Fibroblast of pulmonary artery (primary cell): ENCODE measurements around the gene CHST8.
"Not testable (repeated sequence)": the region's sequence is repeated elsewhere in the genome, so short reads cannot be mapped to it uniquely, and the experiment has no call there.

Experiments
- DNase-seq: peaks from one replicate; pipeline ENCODE4 v3.0.0-alpha.2; 2010; ENCODE audit warnings: low read depth
- H3K4me3 ChIP-seq: replicated peaks from 2 replicates; pipeline ENCODE4 v1.5.1; 2011; ENCODE audit warnings: low read depth, mild to moderate bottlenecking, control low read depth, low read length, moderate library complexity
- TF ChIP-seq, protein P1 (sequence below): IDR thresholded peaks from 2 replicates; pipeline ENCODE4 v1.5.1; 2011; ENCODE audit warnings: mild to moderate bottlenecking, control low read depth, low read length, inconsistent platforms; ENCODE audit errors: missing control alignments

Gene CHST8

DNA sequence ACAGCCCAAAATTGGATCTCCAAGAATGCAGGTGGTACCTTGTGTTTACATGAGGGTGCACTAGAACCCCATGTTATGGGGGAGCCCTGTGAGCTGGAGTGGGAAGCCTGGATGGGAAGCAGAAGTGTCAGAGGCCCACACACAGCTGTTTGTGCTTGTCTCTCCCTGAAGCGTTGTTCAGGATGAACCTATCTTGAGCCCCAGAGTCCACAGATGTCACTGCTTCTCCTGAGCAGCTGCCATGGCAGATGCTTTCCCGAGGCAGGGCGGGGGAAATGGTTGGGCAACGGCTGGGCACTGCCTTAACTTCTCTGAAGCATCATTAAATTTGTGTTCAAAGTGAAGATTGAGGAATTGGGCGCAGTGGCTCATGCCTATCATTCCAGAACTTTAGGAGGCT is 17.1 kb upstream of the CHST8 start:
- no peak overlapping the region for H3K4me3 ChIP-seq
- no peak for DNase-seq
- TF ChIP-seq, protein P1, sequence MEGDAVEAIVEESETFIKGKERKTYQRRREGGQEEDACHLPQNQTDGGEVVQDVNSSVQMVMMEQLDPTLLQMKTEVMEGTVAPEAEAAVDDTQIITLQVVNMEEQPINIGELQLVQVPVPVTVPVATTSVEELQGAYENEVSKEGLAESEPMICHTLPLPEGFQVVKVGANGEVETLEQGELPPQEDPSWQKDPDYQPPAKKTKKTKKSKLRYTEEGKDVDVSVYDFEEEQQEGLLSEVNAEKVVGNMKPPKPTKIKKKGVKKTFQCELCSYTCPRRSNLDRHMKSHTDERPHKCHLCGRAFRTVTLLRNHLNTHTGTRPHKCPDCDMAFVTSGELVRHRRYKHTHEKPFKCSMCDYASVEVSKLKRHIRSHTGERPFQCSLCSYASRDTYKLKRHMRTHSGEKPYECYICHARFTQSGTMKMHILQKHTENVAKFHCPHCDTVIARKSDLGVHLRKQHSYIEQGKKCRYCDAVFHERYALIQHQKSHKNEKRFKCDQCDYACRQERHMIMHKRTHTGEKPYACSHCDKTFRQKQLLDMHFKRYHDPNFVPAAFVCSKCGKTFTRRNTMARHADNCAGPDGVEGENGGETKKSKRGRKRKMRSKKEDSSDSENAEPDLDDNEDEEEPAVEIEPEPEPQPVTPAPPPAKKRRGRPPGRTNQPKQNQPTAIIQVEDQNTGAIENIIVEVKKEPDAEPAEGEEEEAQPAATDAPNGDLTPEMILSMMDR, result no peak

DNA sequence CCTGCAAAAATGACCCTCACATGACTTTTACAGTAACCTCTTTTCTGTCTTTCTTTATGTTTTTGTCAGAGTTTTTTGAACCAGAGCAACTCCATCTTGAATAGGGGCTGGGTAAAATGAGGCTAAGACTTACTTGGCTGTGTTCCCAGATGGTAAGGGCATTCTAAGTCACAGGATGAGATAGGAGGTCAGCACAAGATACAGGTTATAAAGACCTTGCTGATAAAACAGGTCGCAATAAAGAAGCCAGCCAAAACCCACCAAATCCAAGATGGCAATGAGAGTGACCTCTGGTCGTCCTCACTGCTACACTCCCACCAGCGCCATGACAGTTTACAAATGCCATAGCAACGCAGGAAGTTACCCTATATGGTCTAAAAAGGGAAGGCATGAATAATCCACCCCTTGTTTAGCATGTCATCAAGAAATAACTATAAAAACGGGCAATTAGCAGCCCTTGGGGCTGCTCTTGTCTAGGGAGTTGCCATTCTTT is 15.9 kb upstream of the CHST8 start:
- H3K4me3 ChIP-seq, DNase-seq: not testable (repeated sequence)

DNA sequence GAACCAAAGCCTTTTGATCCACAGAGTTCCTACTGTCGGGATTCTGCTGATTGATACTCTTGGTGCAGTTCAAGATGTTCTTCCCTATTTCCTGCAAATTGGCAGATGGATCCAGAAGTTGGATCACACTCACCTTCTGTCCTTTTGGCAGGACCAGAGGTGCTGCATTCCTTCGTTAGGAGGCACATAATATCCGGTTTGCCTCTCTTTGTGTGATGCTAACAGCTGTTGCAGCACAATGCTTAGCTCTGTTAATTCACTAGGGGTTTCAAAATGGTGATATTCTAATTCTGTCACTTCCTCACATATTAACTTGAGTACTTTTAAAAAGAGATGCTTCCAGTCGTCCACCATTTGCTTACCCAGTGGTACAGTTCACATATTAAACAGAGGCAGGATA is 15.2 kb upstream of the CHST8 start:
- DNase-seq, result no peak
- no peak overlapping the region for H3K4me3 ChIP-seq
- TF ChIP-seq, protein P1, result no peak

DNA sequence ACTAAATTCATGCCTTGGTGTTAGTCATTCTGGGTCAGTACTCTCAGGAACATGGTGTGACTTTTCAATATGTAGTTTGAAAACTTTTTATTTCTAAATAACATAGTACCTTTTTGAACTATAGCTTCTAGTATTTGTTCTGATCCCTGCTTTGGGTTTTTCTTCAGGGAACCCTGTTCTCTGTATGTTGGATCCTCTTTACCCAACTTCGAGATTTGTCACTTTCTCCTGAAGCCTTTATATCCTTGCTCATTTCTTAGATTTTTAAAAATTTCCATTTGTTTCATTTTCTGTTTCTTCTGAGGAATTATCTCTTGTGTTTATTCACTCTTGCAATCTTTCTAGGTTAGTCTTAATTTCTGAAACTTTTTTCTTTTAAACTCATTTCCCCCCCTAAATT is 12.4 kb upstream of the CHST8 start:
- H3K4me3 ChIP-seq, result no peak overlapping the region
- DNase-seq, result no peak
- TF ChIP-seq, protein P1, result no peak

DNA sequence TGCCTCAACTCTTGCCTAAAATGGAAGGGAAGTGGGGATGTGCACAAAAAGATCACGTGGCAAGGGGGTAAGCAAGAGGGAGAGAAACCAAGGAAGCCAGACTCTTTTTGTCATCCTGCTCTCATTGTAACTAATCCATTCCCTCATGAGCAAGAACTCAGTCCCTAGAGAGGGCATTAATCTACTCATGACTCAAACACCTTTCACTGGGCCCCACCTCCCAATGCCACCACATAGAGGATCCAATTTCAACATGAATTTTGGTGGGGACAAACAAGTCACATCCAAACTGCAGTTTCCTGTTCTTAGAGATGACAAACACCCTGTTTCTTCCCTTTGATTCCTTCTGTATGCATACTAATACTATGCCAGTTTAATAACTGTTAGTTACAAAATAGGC is 11.2 kb upstream of the CHST8 start:
- H3K4me3 ChIP-seq, result no peak overlapping the region
- TF ChIP-seq, protein P1, result no peak
- DNase-seq, result no peak

DNA sequence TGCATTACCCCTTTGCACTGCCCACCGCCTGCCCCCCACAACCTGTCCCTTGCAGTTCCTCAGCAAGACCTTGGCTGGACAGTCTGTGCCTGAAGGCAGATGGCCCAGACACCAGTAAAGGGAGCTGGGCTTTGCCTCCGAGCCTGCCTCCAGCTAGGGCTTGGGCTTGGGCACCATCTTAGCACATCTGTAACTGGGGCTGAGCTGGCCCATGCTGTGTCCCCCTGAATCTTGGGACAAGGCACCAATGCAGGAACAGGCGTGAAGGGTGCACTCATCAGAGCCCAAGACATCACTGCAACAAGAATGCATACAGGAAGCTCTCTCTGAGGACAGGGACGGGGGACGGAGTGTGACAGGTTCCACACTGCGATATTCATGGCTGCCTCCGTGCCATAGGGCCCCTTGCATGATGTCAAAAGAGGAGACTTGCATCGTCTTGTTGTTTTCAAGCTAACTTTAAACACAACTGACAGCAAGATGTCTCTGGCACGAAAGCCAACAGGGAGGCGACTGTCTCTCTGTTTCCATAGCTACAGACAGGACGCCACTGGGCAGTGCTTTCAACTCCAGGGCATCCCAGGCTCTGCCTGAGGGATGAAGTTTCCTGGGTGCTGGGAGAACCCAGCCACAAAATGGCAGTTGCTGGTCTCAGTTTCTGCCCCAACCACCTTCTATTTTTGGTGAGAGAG is 8.7 kb upstream of the CHST8 start:
- TF ChIP-seq, protein P1, result no peak
- no peak for DNase-seq
- H3K4me3 ChIP-seq, result no peak overlapping the region

DNA sequence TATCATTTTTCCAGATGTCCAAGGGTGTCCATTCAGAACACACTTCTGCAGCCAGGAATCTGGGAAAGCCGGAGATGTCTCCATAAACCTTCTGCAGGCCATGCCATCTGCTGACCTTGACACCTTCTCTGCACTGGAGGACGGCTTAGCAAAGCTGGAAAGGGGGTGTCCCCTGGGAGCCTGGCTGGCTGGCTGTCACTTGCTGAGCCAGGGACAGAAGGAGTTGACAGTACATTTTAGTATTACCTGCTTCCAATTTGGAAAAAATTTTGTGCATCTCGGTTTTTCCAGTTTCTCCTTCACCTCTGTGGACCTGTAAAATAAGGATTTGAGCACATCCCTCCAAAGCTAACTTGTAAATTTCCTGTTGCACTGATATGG is 8.1 kb upstream of the CHST8 start:
- DNase-seq, result no peak
- TF ChIP-seq, protein P1, result no peak
- H3K4me3 ChIP-seq, result no peak overlapping the region
